IPS-20b (cell line): ENCODE measurements around the gene EIF4EBP2.

Experiments
- H3K27ac ChIP-seq: one replicate; pipeline ENCODE4 v1.5.1; 2013; ENCODE audit warnings: low read length
- H3K27me3 ChIP-seq: 2 replicates; pipeline ENCODE4 v1.6.1; 2013; ENCODE audit warnings: mild to moderate bottlenecking, low read length, inconsistent platforms; ENCODE audit not compliant: insufficient read depth
- H3K36me3 ChIP-seq: 2 replicates; pipeline ENCODE4 v1.6.1; 2013; ENCODE audit warnings: low read depth, mild to moderate bottlenecking, inconsistent platforms, low read length, moderate library complexity; ENCODE audit not compliant: insufficient read depth
- H3K4me1 ChIP-seq: 2 replicates; pipeline ENCODE4 v1.6.1; 2013; ENCODE audit warnings: mild to moderate bottlenecking, control low read depth, inconsistent platforms, low read length, moderate library complexity; ENCODE audit not compliant: insufficient read depth
- H3K4me3 ChIP-seq: 2 replicates; pipeline ENCODE4 v1.5.1; 2013; ENCODE audit warnings: mild to moderate bottlenecking, low read length, inconsistent platforms
- H3K9ac ChIP-seq: 2 replicates; pipeline ENCODE4 v1.6.1; 2013; ENCODE audit warnings: low read depth, mild to moderate bottlenecking, inconsistent platforms, low read length, moderate library complexity
- H3K9me3 ChIP-seq: 2 replicates; pipeline ENCODE4 v1.6.1; 2013; ENCODE audit warnings: mild to moderate bottlenecking, low read depth, low read length, inconsistent platforms; ENCODE audit not compliant: insufficient read depth

Gene EIF4EBP2

DNA sequence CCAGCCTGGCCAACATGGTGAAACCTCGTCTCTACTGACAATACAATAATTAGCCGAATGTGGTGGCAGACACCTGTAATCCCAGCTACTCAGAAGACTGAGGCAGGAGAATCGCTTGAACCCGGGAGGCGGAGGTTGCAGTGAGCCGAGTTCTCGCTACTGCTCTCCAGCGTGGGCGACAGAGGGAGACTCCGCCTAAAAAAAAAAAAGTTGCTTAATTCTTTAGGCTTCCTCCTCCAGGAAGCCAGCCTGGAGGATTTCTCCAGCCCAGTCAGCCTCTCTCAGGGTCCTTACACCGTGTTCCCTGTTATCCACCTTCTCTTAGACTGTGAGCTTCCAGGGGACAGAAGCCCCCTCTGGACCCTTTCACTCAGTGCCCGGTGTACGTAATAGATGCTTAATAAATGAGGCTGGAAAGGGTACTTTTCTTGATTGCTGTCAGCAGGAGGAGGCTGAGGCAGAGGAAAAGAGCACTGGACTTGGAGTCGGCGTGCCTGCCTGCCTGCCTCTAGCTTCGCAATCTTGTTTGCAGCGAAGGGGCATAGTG is 53.9 kb downstream of the EIF4EBP2 start:
- no peak overlapping the region for H3K9ac ChIP-seq
- no peak overlapping the region for H3K27ac ChIP-seq
- peaks cover 78% of the 10 kb centered on the region for H3K27me3 ChIP-seq
- H3K9me3 ChIP-seq = no peaks in the 10 kb centered on the region
- no peaks in the 10 kb centered on the region for H3K36me3 ChIP-seq
- peak overlapping the region; percentile 63 for H3K4me3 ChIP-seq
- H3K4me1 ChIP-seq = peaks cover 24% of the 10 kb centered on the region

DNA sequence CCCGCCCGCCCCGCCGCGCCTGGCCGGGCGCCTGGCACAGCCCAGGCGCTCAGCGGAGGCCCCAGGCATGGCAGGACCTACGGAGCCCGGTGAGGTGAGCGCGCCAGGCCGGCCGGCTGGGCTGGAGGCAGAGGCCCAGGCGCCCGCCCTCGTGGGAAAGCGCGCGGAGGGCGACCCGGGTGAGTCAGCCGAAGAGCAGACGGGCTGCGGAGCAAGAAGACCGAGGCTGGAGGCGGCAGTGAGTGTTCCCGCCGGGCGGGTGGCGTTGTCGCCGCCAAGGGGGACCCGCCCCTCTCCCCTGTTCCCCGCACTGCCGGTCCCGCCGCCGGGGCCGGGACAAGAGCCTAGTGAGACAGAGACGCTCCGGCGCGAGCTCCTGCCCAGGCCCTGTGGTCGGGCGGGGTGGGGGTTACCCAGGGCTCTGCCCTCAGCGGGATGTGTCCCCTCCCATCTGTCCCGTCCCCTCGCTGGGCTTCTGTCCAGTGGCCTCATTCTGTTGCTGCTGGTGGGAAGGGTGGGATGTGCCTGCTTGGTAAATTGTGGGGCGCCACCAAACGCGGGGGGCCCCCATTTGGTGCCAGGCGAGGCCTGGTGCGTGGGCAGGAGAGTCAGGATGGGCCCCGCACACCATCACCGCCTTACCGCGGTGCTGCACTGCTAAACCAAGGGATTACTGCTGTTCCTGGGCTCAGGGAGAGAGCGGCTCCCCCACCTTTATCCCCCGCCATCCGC is 54.5 kb downstream of the EIF4EBP2 start:
- H3K9ac ChIP-seq = peak overlapping the region; percentile 38; the same call in 1 of the 2 replicates
- no peaks in the 10 kb centered on the region for H3K9me3 ChIP-seq
- peaks cover 24% of the 10 kb centered on the region for H3K4me1 ChIP-seq
- no peak overlapping the region for H3K27ac ChIP-seq
- no peaks in the 10 kb centered on the region for H3K36me3 ChIP-seq
- peaks cover 78% of the 10 kb centered on the region for H3K27me3 ChIP-seq
- H3K4me3 ChIP-seq = peak overlapping the region; percentile 63

- Histone ChIP-seq H3K4me3 (peak overlapping the region; percentile 63), H3K27ac (no peak overlapping the region), H3K9me3 (no peaks in the 10 kb centered on the region), H3K27me3 (peaks cover 71% of the 10 kb centered on the region), H3K9ac (peak overlapping the region; percentile 39; the same call in 1 of the 2 replicates), H3K36me3 (no peaks in the 10 kb centered on the region), H3K4me1 (peaks cover 24% of the 10 kb centered on the region)
Observed at GRCh38 chr10:70459061-70459773, 55.3 kb downstream of the EIF4EBP2 start.

DNA sequence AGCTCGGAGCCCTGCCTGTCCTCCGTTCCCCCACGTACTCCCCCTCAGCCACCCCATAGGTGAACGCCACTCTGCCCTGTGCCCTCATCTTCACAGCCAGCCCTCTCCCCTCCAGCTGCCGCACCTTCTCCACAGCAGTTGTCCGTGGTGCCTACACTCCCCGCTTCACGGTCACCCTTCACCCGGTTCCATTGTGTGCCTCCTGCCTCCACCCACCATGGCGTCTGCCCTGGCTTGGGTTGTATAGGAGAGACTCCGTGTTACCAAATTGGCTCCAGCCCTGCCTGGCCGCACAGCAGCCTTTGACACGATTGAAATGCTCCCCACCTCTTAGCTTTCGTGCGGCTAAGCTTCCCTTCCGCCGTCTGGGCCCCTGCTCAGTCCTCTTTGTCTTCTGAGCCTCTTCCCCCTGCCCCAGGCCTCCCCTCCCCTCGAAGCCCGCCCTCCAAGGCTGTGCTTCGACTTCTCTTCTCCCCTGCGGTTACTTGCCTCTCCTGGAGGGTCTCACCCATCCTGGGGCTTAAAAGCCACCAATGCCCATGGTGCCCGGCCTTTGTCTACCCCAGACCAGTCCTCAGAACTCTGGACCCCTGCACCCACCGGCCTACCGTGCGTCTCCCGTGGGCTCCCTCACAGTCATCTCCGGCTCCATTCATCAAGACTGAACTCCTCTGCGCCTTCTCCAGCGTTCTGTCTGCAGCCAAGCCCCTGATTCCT is 56.0 kb downstream of the EIF4EBP2 start:
- Histone ChIP-seq H3K4me1 (peaks cover 24% of the 10 kb centered on the region), H3K4me3 (peak overlapping the region; percentile 63; the same call in 1 of the 2 replicates), H3K27ac (no peak overlapping the region), H3K27me3 (peaks cover 64% of the 10 kb centered on the region), H3K9ac (peak overlapping the region; percentile 39; the same call in 1 of the 2 replicates), H3K9me3 (no peaks in the 10 kb centered on the region), H3K36me3 (no peaks in the 10 kb centered on the region)

DNA sequence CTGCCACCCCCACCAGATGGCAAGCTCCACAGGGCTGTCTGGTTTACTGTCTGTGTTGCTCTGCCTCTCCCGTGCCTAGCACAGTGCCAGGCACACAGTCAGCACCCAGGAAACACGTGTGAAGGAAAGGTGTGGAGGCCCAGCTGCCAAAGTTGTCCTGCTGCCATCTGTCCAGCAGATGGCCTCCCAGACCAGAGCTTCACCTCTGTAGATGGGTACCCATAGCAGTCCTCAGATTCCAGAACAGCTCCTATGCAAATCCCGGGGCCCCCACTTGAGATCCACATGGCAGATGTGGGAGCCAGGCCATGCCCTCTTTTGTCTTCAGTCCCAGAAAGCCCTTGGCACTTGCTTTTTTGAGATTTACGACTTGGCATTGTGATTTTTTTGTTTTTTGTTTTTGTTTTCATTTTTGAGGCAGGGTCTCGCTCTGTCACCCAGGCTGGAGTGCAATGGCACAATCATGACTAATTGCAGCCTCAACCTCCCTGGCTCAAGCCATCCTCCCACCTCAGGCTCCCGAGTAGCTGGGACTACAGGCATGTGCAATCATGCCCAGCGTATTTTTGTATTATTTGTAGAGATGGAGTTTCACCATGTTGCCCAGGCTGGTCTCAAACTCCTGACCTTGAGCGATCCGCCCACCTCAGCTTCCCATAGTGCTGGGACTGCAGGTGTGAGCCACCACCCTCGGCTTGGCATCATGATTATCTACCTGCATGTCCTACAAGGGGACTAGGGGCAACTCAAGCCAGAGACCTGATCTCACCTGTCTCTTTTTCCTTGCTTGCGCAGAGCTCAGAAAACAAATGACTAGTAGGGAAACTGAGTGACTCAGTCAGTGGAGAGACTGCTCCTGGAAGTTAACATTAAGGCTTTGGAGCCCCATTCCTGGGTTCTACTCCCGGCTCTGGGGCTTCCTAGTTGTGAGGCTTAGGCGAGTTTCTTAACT is 57.7 kb downstream of the EIF4EBP2 start:
- no peak overlapping the region for H3K9ac ChIP-seq
- H3K9me3 ChIP-seq = no peaks in the 10 kb centered on the region
- H3K4me1 ChIP-seq = peaks cover 13% of the 10 kb centered on the region; the same call in 1 of the 2 replicates
- H3K27me3 ChIP-seq = peaks cover 47% of the 10 kb centered on the region
- no peaks in the 10 kb centered on the region for H3K36me3 ChIP-seq
- H3K27ac ChIP-seq = no peak overlapping the region
- no peak overlapping the region for H3K4me3 ChIP-seq

DNA sequence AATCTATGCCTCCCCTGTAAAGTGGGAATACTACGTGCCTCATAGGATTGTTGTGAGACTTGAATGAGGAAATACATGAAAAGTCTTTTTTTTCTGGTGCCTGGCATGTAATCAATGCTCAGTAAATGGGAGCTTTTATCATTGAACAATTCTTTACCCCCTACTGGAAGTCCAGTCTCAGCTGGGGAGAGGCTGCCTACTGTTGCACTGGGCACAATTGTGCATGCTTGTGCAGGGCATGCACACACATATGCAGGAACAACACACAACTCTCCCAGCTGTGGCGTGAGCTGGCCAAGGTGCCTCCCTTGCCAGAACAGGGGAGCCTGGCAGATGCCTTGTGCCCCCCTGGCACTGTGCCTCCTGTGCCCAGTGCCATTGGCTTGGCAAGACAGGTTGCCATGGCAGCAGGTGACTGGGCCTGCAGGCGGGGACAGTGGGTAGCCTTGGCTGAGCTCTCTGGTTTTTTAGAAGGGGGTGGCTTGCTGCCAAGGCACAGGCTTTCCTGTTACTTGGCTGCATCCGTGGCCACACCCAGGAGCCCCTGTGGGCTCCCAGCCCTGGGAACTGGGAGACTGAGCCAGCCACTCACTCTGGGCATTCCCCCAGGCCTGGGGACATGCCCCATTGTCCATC is 58.5 kb downstream of the EIF4EBP2 start:
- no peak overlapping the region for H3K4me3 ChIP-seq
- H3K9me3 ChIP-seq = no peaks in the 10 kb centered on the region
- no peaks in the 10 kb centered on the region for H3K36me3 ChIP-seq
- no peak overlapping the region for H3K27ac ChIP-seq
- no peak overlapping the region for H3K9ac ChIP-seq
- H3K27me3 ChIP-seq = peaks cover 39% of the 10 kb centered on the region
- H3K4me1 ChIP-seq = peaks cover 12% of the 10 kb centered on the region; the same call in 1 of the 2 replicates

DNA sequence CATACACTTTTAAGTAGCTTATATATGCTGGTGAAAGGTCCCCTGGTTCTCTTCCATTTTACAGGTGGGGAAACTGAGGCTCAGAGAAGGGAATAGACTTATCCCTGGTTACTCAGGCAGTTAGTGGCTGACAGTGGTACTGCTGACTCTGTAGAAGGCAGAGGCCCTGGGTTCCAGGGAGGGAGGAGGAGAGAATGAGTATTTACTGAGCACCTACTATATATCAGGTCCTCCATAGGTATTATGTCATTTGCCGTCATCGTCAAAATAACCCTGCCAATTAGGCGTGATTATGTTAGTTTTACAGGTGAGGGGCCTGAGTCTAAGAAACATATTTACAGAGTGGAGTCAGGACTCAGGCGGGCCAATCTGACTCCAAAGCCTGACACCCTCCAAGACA is 61.3 kb downstream of the EIF4EBP2 start:
- no peaks in the 10 kb centered on the region for H3K9me3 ChIP-seq
- no peak overlapping the region for H3K27ac ChIP-seq
- no peak overlapping the region for H3K9ac ChIP-seq
- no peak overlapping the region for H3K4me3 ChIP-seq
- peaks cover 1% of the 10 kb centered on the region; the same call in 1 of the 2 replicates for H3K4me1 ChIP-seq
- H3K27me3 ChIP-seq = peaks cover 11% of the 10 kb centered on the region
- no peaks in the 10 kb centered on the region for H3K36me3 ChIP-seq

- H3K4me1 ChIP-seq = no peaks in the 10 kb centered on the region
- H3K9me3 ChIP-seq = no peaks in the 10 kb centered on the region
- H3K27me3 ChIP-seq = peaks cover 5% of the 10 kb centered on the region; the same call in 1 of the 2 replicates
Observed at GRCh38 chr10:70465832-70466231, 61.9 kb downstream of the EIF4EBP2 start.

GRCh38 chr10:70466951-70467350 is 63.0 kb downstream of the EIF4EBP2 start:
- Histone ChIP-seq H3K9ac (no peak overlapping the region), H3K36me3 (no peaks in the 10 kb centered on the region), H3K4me1 (no peaks in the 10 kb centered on the region), H3K27me3 (no peaks in the 10 kb centered on the region), H3K4me3 (no peak overlapping the region), H3K9me3 (no peaks in the 10 kb centered on the region), H3K27ac (no peak overlapping the region)

More at GRCh38 chr10:70465832-70466231, 61.9 kb downstream of the EIF4EBP2 start:
- no peaks in the 10 kb centered on the region for H3K36me3 ChIP-seq
- no peak overlapping the region for H3K27ac ChIP-seq
- H3K9ac ChIP-seq = no peak overlapping the region
- no peak overlapping the region for H3K4me3 ChIP-seq

GRCh38 chr10:70472799-70473454 is 69.0 kb downstream of the EIF4EBP2 start:
- H3K27ac ChIP-seq = no peak overlapping the region
- peaks cover 8% of the 10 kb centered on the region; the same call in 1 of the 2 replicates for H3K4me1 ChIP-seq
- H3K4me3 ChIP-seq = no peak overlapping the region
- H3K36me3 ChIP-seq = no peaks in the 10 kb centered on the region
- no peaks in the 10 kb centered on the region for H3K9me3 ChIP-seq
- no peak overlapping the region for H3K9ac ChIP-seq
- H3K27me3 ChIP-seq = peaks cover 18% of the 10 kb centered on the region
